Measurements from ENCODE around the gene A4GNT. TPM values are rescaled to one million over a fixed set of nuclear protein-coding genes. Genes with fewer than 3 reads are reported as not detected.
A peak's percentile ranks its signal among the peaks of the same experiment; 100 is the strongest.

The A4GNT gene
- total and polyA plus RNA-seq, 2 donors (not counting 1 experiment from before 2014, with no cell fraction given), result not detected

DNA sequence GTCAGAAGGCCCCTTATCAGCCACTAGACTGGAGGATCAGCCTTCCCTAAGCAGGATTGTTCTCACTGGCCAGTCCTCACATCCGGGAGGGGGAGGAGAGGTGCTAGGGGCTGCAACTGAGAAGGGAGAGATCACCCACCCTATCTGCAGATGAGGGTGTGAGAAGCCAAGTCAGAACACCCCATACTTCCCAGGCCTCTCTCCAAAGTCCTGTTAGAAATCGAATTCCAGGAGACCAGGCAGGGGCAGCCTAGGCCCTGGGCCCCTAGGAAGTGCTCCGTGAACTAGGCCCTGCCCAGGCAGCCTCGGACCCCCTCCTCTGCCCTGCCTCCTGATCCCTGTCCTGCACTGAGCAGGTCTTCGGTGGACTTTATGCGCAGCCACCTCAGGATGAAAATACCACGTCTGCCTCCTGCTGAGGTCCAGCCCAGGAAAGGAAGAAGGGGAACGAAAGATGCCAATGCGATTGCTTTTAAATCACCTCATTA is 17.7 kb downstream of the A4GNT start:
- peak overlapping the region; percentile 89 for H3K4me2 ChIP-seq (replicated peaks; ENCODE audit: low read depth, low read length, poor library complexity, severe bottlenecking)
- Mint-ChIP-seq H3K27me3 (peaks cover 54% of the 10 kb centered on the region), H3K4me1 (peaks cover 10% of the 10 kb centered on the region), H3K4me3 (peak overlapping the region; percentile 82), H3K27ac (no peak overlapping the region), H3K9me3 (ENCODE audit: insufficient read depth) (no peaks in the 10 kb centered on the region)
- no peaks in the 10 kb centered on the region for H3K36me3 ChIP-seq (replicated peaks in 1 of 2; ENCODE audit: control extremely low read depth in 1 of 2, control insufficient read depth in 1 of 2, extremely low read depth in 1 of 2, insufficient read depth in 2 of 2, low read length in 1 of 2)
- H3K27me3 ChIP-seq (replicated peaks in 1 of 4; ENCODE audit: control extremely low read depth in 1 of 4, control insufficient read depth in 3 of 4, insufficient read depth in 4 of 4, low read length in 3 of 4), result peaks cover 0 to 32% (median 12%) of the 10 kb centered on the region in 4 experiments
- peaks cover 0 to 7% (median 0%) of the 10 kb centered on the region in 3 donors for H3K9me3 ChIP-seq (ENCODE audit: control extremely low read depth in 1 of 3, control insufficient read depth in 2 of 3, insufficient read depth in 1 of 3, low read length in 2 of 3)
- ATAC-seq (ENCODE audit: low read depth) (no peak), DNase-seq (no peak)
- no peak overlapping the region for H3K27ac ChIP-seq (ENCODE audit: low read length in 2 of 2)
- ChIA-PET CTCF (no interaction called here), POLR2A (no interaction called here)
- intact Hi-C loops (cut with micrococcal nuclease), result no loop called here
- WGBS (ENCODE audit: insufficient coverage), result 42% methylated on average over 7 of the region's 9 CpGs
- TF ChIP-seq, protein P1, sequence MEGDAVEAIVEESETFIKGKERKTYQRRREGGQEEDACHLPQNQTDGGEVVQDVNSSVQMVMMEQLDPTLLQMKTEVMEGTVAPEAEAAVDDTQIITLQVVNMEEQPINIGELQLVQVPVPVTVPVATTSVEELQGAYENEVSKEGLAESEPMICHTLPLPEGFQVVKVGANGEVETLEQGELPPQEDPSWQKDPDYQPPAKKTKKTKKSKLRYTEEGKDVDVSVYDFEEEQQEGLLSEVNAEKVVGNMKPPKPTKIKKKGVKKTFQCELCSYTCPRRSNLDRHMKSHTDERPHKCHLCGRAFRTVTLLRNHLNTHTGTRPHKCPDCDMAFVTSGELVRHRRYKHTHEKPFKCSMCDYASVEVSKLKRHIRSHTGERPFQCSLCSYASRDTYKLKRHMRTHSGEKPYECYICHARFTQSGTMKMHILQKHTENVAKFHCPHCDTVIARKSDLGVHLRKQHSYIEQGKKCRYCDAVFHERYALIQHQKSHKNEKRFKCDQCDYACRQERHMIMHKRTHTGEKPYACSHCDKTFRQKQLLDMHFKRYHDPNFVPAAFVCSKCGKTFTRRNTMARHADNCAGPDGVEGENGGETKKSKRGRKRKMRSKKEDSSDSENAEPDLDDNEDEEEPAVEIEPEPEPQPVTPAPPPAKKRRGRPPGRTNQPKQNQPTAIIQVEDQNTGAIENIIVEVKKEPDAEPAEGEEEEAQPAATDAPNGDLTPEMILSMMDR (IDR thresholded peaks at IDR 0.05), result no peak
- TF ChIP-seq EZH2 (IDR thresholded peaks at IDR 0.05; ENCODE audit: borderline replicate concordance, insufficient read depth, low read depth, low read length, poor library complexity, severe bottlenecking), result no peak
- H2AFZ ChIP-seq (ENCODE audit: insufficient read depth, low read depth, low read length, poor library complexity, severe bottlenecking), result peak overlapping the region; percentile 82
- H3K9ac ChIP-seq (ENCODE audit: low read length), result peak overlapping the region; percentile 62
- peak overlapping the region in 1 of 5 experiments; percentile 54 for H3K4me3 ChIP-seq (ENCODE audit: control extremely low read depth in 1 of 5, extremely low read depth in 1 of 5, insufficient read depth in 1 of 5, low read depth in 2 of 5, low read length in 4 of 5)
- no peaks in the 10 kb centered on the region for H3K79me2 ChIP-seq (ENCODE audit: control insufficient read depth, insufficient read depth, low read length)
- peaks cover 12 to 14% of the 10 kb centered on the region in 2 donors for H3K4me1 ChIP-seq (ENCODE audit: control insufficient read depth in 2 of 2, insufficient read depth in 2 of 2, low read length in 2 of 2)
- H4K20me1 ChIP-seq (ENCODE audit: control insufficient read depth, insufficient read depth, low read length, poor library complexity, severe bottlenecking), result no peaks in the 10 kb centered on the region

DNA sequence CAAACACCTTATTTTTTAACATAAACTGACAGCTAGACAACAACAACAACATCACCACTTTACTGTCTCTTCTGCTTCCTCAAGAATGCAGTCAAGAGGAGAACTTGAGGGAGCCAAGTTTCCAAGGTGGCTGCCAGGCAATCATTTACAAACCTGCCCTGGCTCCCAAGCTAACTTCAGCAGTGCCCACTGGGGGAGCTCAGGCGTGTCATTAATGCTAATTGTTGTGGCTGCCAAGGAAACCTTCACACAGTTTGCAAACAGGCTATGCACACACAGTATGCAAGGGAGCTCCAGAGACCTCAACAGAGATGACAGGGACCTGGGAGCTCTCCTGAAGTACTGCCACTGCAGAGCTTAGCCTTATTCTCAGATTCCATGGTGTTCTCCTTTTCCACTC is 18.9 kb downstream of the A4GNT start:
- Histone ChIP-seq H3K4me1 (ENCODE audit: control insufficient read depth in 2 of 2, insufficient read depth in 2 of 2, low read length in 2 of 2) (peaks cover 12 to 14% of the 10 kb centered on the region in 2 donors), H3K4me3 (ENCODE audit: control extremely low read depth in 1 of 5, extremely low read depth in 1 of 5, insufficient read depth in 1 of 5, low read depth in 2 of 5, low read length in 4 of 5) (no peak overlapping the region), H3K27me3 (replicated peaks in 1 of 4; ENCODE audit: control extremely low read depth in 1 of 4, control insufficient read depth in 3 of 4, insufficient read depth in 4 of 4, low read length in 3 of 4) (peaks cover 0 to 29% (median 12%) of the 10 kb centered on the region in 4 experiments), H3K9me3 (ENCODE audit: control extremely low read depth in 1 of 3, control insufficient read depth in 2 of 3, insufficient read depth in 1 of 3, low read length in 2 of 3) (peaks cover 0 to 7% (median 0%) of the 10 kb centered on the region in 3 donors), H3K79me2 (ENCODE audit: control insufficient read depth, insufficient read depth, low read length) (no peaks in the 10 kb centered on the region), H3K36me3 (replicated peaks in 1 of 2; ENCODE audit: control extremely low read depth in 1 of 2, control insufficient read depth in 1 of 2, extremely low read depth in 1 of 2, insufficient read depth in 2 of 2, low read length in 1 of 2) (no peaks in the 10 kb centered on the region), H2AFZ (ENCODE audit: insufficient read depth, low read depth, low read length, poor library complexity, severe bottlenecking) (no peak overlapping the region), H3K27ac (ENCODE audit: low read length in 2 of 2) (no peak overlapping the region), H3K9ac (ENCODE audit: low read length) (no peak overlapping the region), H3K4me2 (replicated peaks; ENCODE audit: low read depth, low read length, poor library complexity, severe bottlenecking) (no peak overlapping the region), H4K20me1 (ENCODE audit: control insufficient read depth, insufficient read depth, low read length, poor library complexity, severe bottlenecking) (no peaks in the 10 kb centered on the region)
- ChIA-PET CTCF (no interaction called here), POLR2A (no interaction called here)
- no peaks in the 10 kb centered on the region for H3K9me3 Mint-ChIP-seq (ENCODE audit: insufficient read depth)
- no peak overlapping the region for H3K27ac Mint-ChIP-seq
- DNase-seq (no peak), ATAC-seq (ENCODE audit: low read depth) (no peak)
- TF ChIP-seq EZH2 (IDR thresholded peaks at IDR 0.05; ENCODE audit: borderline replicate concordance, insufficient read depth, low read depth, low read length, poor library complexity, severe bottlenecking), result no peak
- TF ChIP-seq, protein P1 (IDR thresholded peaks at IDR 0.05), result no peak
- intact Hi-C loops (cut with micrococcal nuclease), result no loop called here
- 100% methylated on average over 1 of the region's 1 CpG for WGBS (ENCODE audit: insufficient coverage)
- H3K4me3 Mint-ChIP-seq, result no peak overlapping the region
- H3K27me3 Mint-ChIP-seq, result peaks cover 60% of the 10 kb centered on the region
- H3K4me1 Mint-ChIP-seq, result peaks cover 10% of the 10 kb centered on the region
